HUES6 (cell line): Measurements from ENCODE around the gene POFUT2.

ENCODE experiments used
- H3K27ac ChIP-seq: 2 replicates; pipeline ENCODE4 v1.7.0; 2013; ENCODE audit warnings: low read depth, mild to moderate bottlenecking, low read length, inconsistent platforms
- H3K27me3 ChIP-seq: 2 replicates; pipeline ENCODE4 v1.6.1; 2013; ENCODE audit warnings: low read length; ENCODE audit not compliant: control insufficient read depth, insufficient read depth
- H3K36me3 ChIP-seq: 2 replicates; pipeline ENCODE4 v1.6.1; 2013; ENCODE audit warnings: low read length; ENCODE audit not compliant: control insufficient read depth, insufficient read depth
- H3K4me1 ChIP-seq: 2 replicates; pipeline ENCODE4 v1.6.1; 2013; ENCODE audit warnings: low read length; ENCODE audit not compliant: control insufficient read depth, insufficient read depth
- H3K4me3 ChIP-seq: 2 replicates; pipeline ENCODE4 v1.5.1; 2013; ENCODE audit warnings: low read depth, low read length
- H3K9ac ChIP-seq: one replicate; pipeline ENCODE4 v1.6.1; 2013; ENCODE audit warnings: mild to moderate bottlenecking, low read length
- H3K9me3 ChIP-seq: 2 replicates; pipeline ENCODE4 v1.6.1; 2013; ENCODE audit warnings: low read depth, low read length; ENCODE audit not compliant: control insufficient read depth, insufficient read depth

Gene POFUT2

DNA sequence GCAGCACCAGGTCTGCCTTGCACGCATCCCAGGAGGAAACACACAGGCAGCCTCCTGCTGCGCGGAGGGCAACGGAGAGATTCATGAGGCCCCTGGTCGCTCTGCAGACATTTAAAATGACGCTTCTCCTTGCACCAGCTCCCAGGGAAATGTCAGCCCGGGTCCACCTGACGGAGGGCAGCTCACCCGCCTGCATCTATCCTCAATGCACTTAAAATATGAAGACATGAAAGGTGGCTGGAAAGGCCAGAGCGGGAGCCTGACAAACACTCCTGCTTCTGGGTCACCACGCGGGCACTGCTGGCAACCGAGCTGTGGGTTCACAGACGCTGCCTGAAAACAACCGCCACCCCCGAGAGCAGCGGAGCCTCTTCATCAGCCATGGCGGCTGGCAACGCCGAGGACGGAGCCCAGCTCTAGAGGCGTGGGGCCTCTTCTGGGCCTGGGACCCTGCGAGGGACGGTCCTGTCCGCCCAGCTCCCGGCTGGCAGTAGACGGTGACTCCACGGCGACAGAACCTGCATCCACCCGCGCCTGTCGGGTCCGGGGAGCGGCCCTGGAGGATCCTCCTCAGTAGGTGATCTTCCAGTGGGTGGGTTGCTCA, 22.7 kb downstream of the POFUT2 start:
- no peaks in the 10 kb centered on the region for H3K27me3 ChIP-seq
- H3K9me3 ChIP-seq = no peaks in the 10 kb centered on the region
- peaks cover 62% of the 10 kb centered on the region for H3K36me3 ChIP-seq
- no peak overlapping the region for H3K4me3 ChIP-seq
- no peak overlapping the region for H3K27ac ChIP-seq
- no peaks in the 10 kb centered on the region for H3K4me1 ChIP-seq
- H3K9ac ChIP-seq = no peak overlapping the region

DNA sequence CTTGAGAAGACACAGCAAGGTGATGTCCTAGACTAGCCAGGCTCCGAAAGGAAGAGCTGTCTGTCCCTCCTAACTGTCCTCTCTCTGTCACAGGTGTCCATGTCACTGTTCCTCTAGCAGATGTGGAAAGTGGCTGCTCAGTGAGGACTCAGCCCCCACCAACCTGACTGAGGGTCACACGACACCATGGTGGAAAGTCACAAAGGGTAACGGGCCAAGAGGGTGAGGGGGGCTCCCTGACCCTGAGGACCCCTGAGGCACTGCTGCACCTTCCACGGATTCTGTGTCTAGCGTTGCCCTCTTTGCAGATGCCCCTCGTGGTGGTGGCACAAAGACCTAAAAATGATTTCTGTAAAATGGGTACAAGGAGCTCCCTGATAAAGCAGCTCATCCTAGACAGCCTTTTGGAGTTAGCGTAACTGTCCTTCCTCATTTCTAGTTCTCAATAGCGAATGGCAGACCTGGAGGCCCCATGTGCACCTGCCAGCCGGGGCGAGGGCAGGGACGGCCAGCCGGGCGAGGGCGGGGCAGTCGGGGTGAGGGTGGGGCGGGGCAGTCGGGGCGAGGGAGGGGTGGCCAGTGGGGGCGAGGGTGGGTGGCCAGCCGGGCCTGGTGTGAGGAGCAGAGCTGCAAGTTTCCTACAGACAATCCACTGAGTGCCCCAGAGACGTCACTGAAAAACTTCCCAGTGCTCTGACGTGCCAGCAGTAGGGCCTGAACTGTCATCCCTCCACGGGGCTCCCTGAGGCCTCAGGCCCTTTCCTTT, 23.4 kb downstream of the POFUT2 start:
- Histone ChIP-seq H3K36me3 (peaks cover 56% of the 10 kb centered on the region), H3K27ac (no peak overlapping the region), H3K9me3 (no peaks in the 10 kb centered on the region), H3K4me1 (no peaks in the 10 kb centered on the region), H3K27me3 (no peaks in the 10 kb centered on the region), H3K4me3 (no peak overlapping the region), H3K9ac (no peak overlapping the region)

DNA sequence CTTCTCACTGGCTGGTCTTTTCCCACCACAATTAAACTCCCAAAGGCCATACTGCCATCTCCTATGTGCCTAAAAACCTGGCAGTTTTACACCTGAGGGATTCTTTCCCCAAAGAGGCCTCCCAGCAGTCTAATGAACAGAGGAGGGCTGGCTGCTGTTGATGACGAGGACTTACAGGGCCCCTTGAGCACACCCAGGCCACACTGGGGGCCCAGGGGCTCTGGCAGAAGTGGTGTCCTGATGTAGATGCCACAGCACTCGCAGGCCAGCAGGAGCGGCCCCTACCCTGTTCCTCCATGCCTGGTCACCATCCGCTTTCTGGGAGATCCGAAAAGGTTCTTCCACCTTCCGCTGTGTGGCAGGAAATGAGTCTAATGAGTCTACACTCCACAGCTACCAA, 24.2 kb downstream of the POFUT2 start:
- Histone ChIP-seq H3K36me3 (peaks cover 56% of the 10 kb centered on the region), H3K27ac (no peak overlapping the region), H3K9ac (no peak overlapping the region), H3K4me3 (no peak overlapping the region), H3K27me3 (no peaks in the 10 kb centered on the region), H3K4me1 (no peaks in the 10 kb centered on the region), H3K9me3 (no peaks in the 10 kb centered on the region)

DNA sequence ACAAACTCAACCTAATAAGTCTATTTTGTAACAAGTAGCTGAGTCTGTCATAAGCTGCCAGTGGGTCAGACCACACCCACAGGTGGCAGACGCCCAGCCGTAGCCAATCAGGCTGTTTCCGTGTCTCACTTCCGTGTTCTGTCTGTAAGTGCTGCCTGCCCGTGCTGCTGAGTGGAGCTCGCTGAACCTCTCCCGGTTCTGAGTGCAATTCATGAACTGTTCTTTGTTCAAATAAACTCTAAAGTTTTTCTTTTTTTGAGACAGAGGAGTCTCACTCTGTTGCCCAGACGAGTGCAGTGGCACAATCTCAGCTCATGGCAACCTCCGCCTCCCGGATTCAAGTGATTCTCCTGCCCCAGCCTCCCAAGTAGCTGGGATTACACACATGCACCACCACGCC, 25.1 kb downstream of the POFUT2 start:
- Histone ChIP-seq H3K9me3 (no peaks in the 10 kb centered on the region), H3K9ac (no peak overlapping the region), H3K27ac (no peak overlapping the region), H3K36me3 (peaks cover 53% of the 10 kb centered on the region), H3K27me3 (no peaks in the 10 kb centered on the region), H3K4me3 (no peak overlapping the region), H3K4me1 (no peaks in the 10 kb centered on the region; the same call in 1 of the 2 replicates)

DNA sequence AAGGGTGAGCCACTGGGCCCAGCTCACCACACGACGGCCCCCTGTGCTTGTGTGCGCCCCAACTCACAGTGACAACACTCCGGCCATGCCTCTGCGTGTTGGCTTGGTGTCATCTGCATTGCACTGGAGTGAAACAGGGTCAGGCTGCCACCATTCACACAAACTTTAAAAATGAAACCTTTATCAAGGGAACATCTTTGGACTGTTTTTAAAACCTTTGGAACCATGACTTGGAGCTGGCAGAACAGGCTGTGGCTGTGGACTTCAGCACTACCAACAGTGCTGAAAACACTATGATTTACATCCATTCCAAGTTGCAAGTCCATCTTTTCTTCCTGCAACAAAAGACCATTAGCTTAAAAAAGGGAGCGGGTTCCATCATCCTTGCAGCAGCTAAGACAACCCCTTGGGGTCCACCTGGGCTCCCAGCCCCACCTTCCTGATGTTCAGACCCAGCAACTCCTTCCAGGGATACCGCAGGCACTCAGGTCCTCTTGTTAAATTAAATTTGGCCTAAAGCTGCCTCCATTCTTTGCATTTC, 25.6 kb downstream of the POFUT2 start:
- no peak overlapping the region for H3K27ac ChIP-seq

DNA sequence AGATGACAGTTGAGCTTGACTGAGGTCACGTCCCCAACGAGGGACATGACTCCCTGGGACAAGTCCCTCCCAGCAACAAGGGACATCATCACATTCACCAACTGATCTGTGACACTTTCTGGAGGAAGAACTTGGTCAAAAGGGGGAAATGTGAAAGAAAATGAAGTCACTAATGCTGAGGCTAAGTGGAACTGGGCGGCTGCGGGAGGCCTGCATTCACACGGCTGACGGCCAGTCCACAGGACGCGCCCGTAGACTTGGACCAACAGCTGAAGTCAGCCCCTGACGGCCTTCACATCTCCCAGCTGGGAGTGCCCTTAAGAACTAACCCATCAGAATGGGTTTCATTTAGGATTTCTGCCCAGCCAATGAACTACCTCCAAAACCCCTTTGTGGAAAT, 26.6 kb downstream of the POFUT2 start:
- Histone ChIP-seq H3K4me1 (peaks cover 3% of the 10 kb centered on the region; the same call in 1 of the 2 replicates), H3K27me3 (no peaks in the 10 kb centered on the region), H3K36me3 (peaks cover 38% of the 10 kb centered on the region), H3K4me3 (no peak overlapping the region), H3K9ac (no peak overlapping the region), H3K9me3 (no peaks in the 10 kb centered on the region), H3K27ac (no peak overlapping the region)

More for the DNA sequence above, 25.6 kb downstream of the POFUT2 start:
- H3K4me1 ChIP-seq = peaks cover 2% of the 10 kb centered on the region; the same call in 1 of the 2 replicates
- H3K27me3 ChIP-seq = no peaks in the 10 kb centered on the region
- no peaks in the 10 kb centered on the region for H3K9me3 ChIP-seq
- H3K36me3 ChIP-seq = peaks cover 48% of the 10 kb centered on the region
- no peak overlapping the region for H3K4me3 ChIP-seq
- no peak overlapping the region for H3K9ac ChIP-seq

DNA sequence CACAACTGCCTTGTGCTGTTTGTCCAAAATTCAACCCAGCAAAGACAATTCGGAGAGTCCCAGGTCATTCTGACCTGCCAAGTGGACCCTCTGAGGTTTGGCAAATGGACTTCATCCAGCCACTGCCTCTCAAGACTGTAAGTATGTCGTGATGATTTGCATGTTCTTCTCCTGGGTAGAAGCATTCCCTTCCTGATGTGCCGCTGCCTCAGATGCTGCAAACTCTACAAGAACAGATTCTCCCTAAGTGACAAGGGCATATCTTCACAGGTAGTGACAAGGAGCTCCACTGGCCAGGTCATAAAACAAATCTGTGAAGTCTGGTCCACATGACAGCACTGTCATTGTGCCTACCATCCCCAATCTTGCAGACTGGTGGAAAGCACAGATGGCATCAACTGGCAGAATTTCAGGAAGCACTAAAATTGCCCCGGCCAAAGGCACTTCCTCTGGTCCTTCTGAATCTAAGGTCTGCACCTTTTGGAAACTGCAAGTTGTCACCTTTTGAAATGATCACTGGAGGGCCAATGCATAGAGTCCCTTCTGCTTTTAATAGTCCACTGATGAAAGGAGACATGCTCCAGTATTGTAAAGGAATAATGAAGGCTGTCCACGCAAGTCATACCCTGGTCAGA, 27.4 kb downstream of the POFUT2 start:
- peaks cover 3% of the 10 kb centered on the region; the same call in 1 of the 2 replicates for H3K4me1 ChIP-seq
- H3K4me3 ChIP-seq = no peak overlapping the region
- H3K36me3 ChIP-seq = peaks cover 30% of the 10 kb centered on the region
- H3K9me3 ChIP-seq = no peaks in the 10 kb centered on the region
- no peaks in the 10 kb centered on the region for H3K27me3 ChIP-seq
- H3K27ac ChIP-seq = no peak overlapping the region
- no peak overlapping the region for H3K9ac ChIP-seq

DNA sequence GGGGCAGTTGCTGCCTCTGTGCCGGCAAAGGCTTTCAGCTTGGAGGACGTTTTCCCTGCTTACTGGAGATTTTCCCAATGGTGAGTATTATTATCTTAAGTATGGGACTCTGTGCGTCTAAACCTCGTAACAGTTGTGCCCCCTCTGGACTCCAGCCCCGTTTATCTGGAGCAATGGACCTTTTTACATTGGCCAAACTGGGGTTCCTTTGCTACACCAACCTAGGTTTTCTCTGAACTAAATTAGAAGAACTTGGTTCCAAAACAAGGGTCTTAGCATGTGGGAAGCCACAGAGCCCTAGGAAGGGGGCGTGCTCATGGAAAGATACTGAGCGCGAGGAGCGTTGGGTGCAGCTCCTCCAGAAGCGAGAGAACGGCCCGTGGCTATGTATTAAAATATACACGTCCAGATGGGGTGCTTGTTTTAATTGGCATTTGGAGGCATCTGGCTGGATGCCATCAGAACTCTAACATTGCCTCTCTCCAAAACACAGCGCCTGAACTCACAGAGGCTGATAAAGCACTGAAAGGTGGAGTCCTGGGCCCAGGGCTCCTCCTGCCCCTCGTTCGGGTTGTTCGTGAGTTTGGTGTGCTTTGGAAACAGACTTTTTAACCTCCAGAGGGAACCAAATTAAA, 28.4 kb downstream of the POFUT2 start:
- no peaks in the 10 kb centered on the region for H3K27me3 ChIP-seq
- peaks cover 3% of the 10 kb centered on the region; the same call in 1 of the 2 replicates for H3K4me1 ChIP-seq
- no peak overlapping the region for H3K9ac ChIP-seq
- H3K27ac ChIP-seq = no peak overlapping the region
- H3K36me3 ChIP-seq = peaks cover 21% of the 10 kb centered on the region
- H3K4me3 ChIP-seq = no peak overlapping the region
- H3K9me3 ChIP-seq = no peaks in the 10 kb centered on the region

DNA sequence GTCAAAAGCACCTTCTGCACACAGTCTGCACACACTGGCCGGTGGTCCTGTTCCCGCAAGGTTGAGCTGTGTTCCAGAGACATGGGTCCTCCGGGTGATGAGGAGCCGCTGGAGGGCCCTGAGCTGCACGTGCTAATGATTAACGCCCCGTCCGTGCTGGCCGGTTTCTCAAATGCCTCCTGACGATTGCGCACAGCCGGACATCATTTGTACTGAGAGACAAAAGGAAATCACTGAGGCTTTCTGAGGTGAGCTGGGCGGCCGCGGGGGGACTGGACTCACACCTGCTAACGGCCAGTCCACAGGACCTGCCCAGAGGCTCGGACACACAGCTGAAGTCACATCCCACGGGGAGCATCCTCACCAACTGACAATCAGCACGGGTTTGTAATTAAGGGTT, 29.2 kb downstream of the POFUT2 start:
- Histone ChIP-seq H3K4me3 (no peak overlapping the region), H3K36me3 (peaks cover 13% of the 10 kb centered on the region), H3K9ac (no peak overlapping the region), H3K9me3 (no peaks in the 10 kb centered on the region), H3K4me1 (peaks cover 3% of the 10 kb centered on the region; the same call in 1 of the 2 replicates), H3K27ac (no peak overlapping the region), H3K27me3 (no peaks in the 10 kb centered on the region)

DNA sequence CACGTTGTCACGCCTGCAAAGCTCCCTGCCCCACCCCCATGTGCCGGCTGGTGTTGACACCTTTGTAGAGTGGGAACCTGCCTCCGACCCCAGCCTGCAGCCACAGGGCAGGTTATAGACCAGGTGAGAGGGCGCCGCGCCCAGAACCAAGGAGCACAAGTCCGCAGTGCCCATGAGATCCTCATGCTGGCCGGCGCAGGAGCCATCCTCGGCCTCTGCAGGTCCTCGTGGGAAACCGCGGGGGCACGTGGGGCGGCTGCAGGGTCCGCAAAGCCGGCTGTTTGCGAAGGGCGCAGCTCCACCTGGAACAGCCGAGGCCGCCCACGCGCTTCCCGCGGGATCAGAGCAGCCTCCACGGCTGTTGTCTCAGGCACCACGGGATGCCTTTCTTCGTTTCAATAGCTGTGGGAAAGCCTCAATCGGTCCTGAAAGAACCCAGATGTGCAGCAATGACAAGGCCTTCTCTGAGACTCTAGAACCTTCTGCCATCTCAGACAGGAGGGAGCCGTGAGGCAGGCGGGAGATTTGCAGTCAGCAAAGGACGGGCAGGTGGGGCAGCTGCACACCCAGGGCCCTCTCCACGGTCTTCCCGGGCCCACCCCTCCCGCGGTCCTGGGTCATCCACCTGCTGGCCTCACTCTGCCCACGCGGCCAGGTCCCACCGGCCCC, 29.9 kb downstream of the POFUT2 start:
- H3K27me3 ChIP-seq = no peaks in the 10 kb centered on the region
- no peaks in the 10 kb centered on the region for H3K9me3 ChIP-seq
- H3K4me1 ChIP-seq = peaks cover 9% of the 10 kb centered on the region; the same call in 1 of the 2 replicates
- no peak overlapping the region for H3K9ac ChIP-seq
- H3K27ac ChIP-seq = no peak overlapping the region
- no peak overlapping the region for H3K4me3 ChIP-seq
- H3K36me3 ChIP-seq = peaks cover 7% of the 10 kb centered on the region; the same call in 1 of the 2 replicates
